Chondrocyte (in vitro differentiated cells): Measurements from ENCODE around the gene IP6K2. TPM values are rescaled to one million over a fixed set of nuclear protein-coding genes. Genes with fewer than 3 reads are reported as not detected.

Source experiments
- DNase-seq: peaks from one replicate; pipeline ENCODE4 v3.0.0; 2021; ENCODE audit warnings: mixed read lengths, low spot score
- H3K27ac Mint-ChIP-seq: one replicate; pipeline ENCODE4 v1.8.0; 2021; ENCODE audit warnings: mild to moderate bottlenecking, moderate library complexity, mixed read lengths; ENCODE audit not compliant: unreplicated experiment
- H3K27me3 Mint-ChIP-seq: 2 replicates; pipeline ENCODE4 v1.8.0; 2021; ENCODE audit warnings: low read depth, mixed read lengths
- H3K36me3 Mint-ChIP-seq: 2 replicates; pipeline ENCODE4 v1.8.0; 2021; ENCODE audit warnings: low read depth, mixed read lengths
- H3K4me1 Mint-ChIP-seq: 2 replicates; pipeline ENCODE4 v1.8.0; 2021; ENCODE audit warnings: low read depth, mild to moderate bottlenecking, mixed read lengths
- H3K4me3 Mint-ChIP-seq: one replicate; pipeline ENCODE4 v1.8.0; 2021; ENCODE audit warnings: mild to moderate bottlenecking, moderate library complexity, mixed read lengths; ENCODE audit not compliant: unreplicated experiment
- H3K9me3 Mint-ChIP-seq: 2 replicates; pipeline ENCODE4 v1.8.0; 2021; ENCODE audit warnings: low read depth, mixed read lengths
- total RNA-seq: library from RNA; stranded (reverse); gene quantifications from 3 replicates; pipeline ENCODE4 v1.2.1, GENCODE V29; 2021
- TF ChIP-seq, protein P1 (sequence below): fragments of 200-600 bp; sonication (generic); IDR thresholded peaks from 2 replicates; pipeline ENCODE4 v1.5.0; 2021; ENCODE audit warnings: antibody characterized with exemption, mild to moderate bottlenecking, moderate library complexity

The IP6K2 gene
- total RNA-seq, 1 donor from 2014 or later = 68.8 TPM

DNA sequence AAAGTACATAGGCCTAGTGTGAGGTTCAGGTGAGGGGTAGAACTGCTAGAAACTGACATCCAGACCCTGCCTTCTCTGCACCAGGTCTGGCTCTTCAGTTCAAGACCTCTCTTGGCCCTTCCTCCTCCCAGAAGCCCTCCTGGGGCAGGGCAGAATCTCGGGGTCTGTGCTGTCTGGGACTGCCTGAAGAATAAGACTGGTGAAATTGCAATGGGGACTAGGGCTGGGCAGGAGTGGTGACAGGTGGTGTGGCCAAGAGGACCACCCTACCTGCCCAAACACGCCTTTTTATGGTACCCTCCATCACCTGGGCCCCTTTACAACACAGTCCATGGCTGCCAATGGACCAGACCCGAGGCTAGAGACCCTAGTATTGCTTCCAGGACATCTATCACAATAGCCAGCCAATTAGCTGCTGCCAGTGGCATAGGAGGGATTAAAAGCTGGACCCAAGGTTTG, 29.8 kb downstream of the IP6K2 start:
- Mint-ChIP-seq H3K27me3 (no peaks in the 10 kb centered on the region), H3K9me3 (no peaks in the 10 kb centered on the region), H3K4me3 (no peak overlapping the region), H3K27ac (peak overlapping the region; percentile 88), H3K36me3 (peaks cover 20% of the 10 kb centered on the region), H3K4me1 (peaks cover 53% of the 10 kb centered on the region)
- no peak for DNase-seq
- TF ChIP-seq, protein P1, sequence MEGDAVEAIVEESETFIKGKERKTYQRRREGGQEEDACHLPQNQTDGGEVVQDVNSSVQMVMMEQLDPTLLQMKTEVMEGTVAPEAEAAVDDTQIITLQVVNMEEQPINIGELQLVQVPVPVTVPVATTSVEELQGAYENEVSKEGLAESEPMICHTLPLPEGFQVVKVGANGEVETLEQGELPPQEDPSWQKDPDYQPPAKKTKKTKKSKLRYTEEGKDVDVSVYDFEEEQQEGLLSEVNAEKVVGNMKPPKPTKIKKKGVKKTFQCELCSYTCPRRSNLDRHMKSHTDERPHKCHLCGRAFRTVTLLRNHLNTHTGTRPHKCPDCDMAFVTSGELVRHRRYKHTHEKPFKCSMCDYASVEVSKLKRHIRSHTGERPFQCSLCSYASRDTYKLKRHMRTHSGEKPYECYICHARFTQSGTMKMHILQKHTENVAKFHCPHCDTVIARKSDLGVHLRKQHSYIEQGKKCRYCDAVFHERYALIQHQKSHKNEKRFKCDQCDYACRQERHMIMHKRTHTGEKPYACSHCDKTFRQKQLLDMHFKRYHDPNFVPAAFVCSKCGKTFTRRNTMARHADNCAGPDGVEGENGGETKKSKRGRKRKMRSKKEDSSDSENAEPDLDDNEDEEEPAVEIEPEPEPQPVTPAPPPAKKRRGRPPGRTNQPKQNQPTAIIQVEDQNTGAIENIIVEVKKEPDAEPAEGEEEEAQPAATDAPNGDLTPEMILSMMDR = no peak

DNA sequence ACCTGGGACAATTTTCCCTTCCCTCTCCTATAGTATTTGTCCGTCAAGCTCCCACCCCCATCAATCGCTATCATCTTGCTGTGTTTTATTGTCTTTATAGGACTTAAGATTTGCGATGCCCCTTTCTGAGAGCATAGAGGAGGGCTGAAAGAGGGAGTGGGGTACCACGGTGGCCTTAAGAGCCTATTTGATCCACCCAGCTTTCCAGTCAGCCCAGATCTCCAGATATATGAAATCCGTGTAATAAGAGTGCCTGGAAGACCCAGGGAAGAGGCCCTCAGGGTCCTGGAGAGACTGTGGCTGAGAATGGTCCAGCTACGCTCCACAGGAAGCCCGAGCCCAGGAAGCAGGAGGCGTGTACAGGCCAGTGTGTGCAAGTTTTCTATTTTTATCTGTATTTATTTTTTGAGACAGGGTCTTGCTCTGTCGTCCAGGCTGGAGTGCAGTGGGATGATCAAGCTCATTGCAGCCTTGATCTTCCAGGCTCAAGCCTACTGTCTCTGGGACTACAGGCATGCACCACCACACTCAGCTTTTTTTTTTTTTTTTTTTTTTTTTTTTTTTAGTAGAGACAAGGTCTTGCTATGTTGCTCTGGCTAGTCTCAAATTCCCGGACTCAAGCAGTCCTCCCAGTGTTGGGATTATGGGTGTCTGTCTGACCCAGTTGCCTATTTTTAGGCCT, 30.3 kb downstream of the IP6K2 start:
- DNase-seq = no peak

DNA sequence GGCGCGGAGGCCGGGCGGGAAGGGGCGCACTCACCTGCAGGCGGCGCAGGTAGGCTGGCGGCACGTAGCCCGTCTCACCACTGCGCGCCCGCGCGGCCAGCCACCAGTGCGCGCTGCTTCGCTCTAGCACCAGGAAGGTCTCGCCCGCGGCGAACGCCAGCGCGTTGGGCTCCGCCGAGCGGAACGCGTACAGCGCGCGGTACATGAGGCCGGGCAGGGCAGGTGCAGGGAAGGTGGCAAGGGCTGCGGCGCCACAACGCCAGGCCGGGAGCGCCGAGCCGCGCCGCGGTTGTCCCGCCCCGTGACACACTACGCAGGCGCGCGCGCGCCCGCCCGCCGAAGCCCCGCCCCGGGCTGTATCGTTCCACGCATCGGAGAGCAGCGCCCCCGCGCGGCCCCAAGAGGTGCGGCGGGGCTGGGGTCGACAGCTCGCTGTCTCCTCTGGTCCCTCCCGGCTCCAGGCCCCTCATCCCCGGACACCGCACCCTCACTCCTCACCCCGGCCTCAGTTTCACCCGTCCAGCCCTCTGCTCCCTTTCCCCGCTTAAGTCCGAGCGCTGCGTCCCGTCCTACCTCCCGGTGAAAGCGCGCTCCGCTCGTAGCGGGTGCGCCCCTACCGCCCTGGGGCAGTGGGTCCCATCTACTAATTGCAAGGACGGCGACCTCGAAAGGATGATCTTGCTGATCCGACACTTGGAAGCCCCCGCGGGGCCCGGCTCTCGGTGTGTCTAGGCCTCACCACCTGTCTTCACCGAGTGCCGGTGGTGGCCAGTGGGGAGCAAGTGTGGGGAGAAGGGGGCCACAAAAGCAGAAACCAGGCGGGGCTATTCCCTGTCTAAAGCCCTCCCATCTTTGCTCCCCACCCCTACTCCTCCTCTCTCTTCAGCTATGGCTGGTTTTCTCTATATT, 31.2 kb downstream of the IP6K2 start, which contains the start of gene NCKIPSD:
NCKIPSD (minus strand) TSS at position 313 of the 909 bp plus-strand sequence; CDS start at position 205, 108 bp downstream.
- Mint-ChIP-seq H3K36me3 (peaks cover 18% of the 10 kb centered on the region), H3K27me3 (no peaks in the 10 kb centered on the region), H3K4me1 (peaks cover 48% of the 10 kb centered on the region), H3K27ac (peak within 1 kb of the TSS; percentile 88), H3K4me3 (peak within 1 kb of the TSS; percentile 81), H3K9me3 (no peaks in the 10 kb centered on the region)
- no peak for DNase-seq
- TF ChIP-seq, protein P1 = peak; percentile 91

More for the DNA sequence above, 30.3 kb downstream of the IP6K2 start:
- TF ChIP-seq, protein P1 = no peak
- H3K4me3 Mint-ChIP-seq = peak overlapping the region; percentile 81
- H3K36me3 Mint-ChIP-seq = peaks cover 21% of the 10 kb centered on the region
- H3K27me3 Mint-ChIP-seq = no peaks in the 10 kb centered on the region
- H3K4me1 Mint-ChIP-seq = peaks cover 53% of the 10 kb centered on the region
- no peaks in the 10 kb centered on the region for H3K9me3 Mint-ChIP-seq
- H3K27ac Mint-ChIP-seq = peak overlapping the region; percentile 88

DNA sequence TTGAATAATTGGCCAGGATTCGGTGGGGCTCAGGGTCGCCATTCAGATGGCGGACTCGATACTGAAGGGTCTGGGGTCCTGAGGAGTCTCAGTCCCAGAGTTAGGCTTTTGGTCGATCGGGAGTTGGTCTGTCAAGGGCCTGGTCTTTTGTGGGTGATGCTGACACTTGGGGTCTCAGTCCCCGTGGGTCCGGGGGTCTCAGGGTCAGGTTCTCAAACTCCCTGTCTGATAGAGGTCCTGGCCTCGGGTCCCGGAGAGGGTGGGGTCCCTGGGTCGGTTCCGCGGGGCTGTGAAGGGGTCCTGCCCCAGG, 31.8 kb downstream of the IP6K2 start:
- Mint-ChIP-seq H3K4me1 (peaks cover 52% of the 10 kb centered on the region), H3K36me3 (peaks cover 22% of the 10 kb centered on the region), H3K27ac (peak overlapping the region; percentile 36), H3K9me3 (no peaks in the 10 kb centered on the region), H3K4me3 (peak overlapping the region; percentile 81), H3K27me3 (no peaks in the 10 kb centered on the region)
- DNase-seq = no peak
- TF ChIP-seq, protein P1 = no peak

DNA sequence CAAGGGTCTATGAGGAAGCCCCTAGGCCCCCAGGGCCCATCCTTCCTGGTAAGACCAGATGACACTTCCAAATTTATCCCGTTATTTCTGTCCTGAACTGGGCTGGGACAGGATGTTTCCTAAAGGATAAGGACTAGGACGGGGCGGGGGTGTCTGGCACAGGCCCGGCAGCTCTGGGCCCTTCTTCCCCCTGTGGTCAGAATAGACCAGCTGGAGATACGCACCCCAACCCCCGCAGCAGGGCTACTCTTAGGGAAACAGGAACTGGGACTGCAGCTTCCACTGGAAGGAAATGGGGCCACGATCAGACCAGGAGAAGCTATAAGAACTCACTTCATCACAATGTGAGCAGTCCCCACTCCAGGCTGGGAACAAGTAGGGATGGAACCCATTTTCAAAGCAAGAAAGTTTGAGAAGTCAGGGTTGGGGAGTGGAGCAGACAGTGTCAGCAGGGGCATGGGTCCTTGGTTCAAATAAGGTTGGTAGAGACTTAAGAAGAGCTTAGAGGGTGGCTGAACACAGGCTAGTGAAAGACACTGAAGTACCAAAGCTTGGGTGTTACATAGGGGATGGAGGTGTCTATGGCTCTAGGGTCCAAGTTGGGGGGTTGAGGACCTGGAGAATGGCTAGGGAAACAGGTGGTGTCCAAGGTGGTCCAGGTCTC, 32.4 kb downstream of the IP6K2 start:
- Mint-ChIP-seq H3K4me1 (peaks cover 52% of the 10 kb centered on the region), H3K9me3 (no peaks in the 10 kb centered on the region), H3K27ac (peak overlapping the region; percentile 74), H3K36me3 (peaks cover 20% of the 10 kb centered on the region), H3K4me3 (peak overlapping the region; percentile 81), H3K27me3 (no peaks in the 10 kb centered on the region)
- TF ChIP-seq, protein P1 = no peak
- DNase-seq = no peak
